ENCODE measurements around the gene GPR78.

The GPR78 gene, protein sequence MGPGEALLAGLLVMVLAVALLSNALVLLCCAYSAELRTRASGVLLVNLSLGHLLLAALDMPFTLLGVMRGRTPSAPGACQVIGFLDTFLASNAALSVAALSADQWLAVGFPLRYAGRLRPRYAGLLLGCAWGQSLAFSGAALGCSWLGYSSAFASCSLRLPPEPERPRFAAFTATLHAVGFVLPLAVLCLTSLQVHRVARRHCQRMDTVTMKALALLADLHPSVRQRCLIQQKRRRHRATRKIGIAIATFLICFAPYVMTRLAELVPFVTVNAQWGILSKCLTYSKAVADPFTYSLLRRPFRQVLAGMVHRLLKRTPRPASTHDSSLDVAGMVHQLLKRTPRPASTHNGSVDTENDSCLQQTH
- 0 reads per million in 4 donors for total RNA-seq

DNA sequence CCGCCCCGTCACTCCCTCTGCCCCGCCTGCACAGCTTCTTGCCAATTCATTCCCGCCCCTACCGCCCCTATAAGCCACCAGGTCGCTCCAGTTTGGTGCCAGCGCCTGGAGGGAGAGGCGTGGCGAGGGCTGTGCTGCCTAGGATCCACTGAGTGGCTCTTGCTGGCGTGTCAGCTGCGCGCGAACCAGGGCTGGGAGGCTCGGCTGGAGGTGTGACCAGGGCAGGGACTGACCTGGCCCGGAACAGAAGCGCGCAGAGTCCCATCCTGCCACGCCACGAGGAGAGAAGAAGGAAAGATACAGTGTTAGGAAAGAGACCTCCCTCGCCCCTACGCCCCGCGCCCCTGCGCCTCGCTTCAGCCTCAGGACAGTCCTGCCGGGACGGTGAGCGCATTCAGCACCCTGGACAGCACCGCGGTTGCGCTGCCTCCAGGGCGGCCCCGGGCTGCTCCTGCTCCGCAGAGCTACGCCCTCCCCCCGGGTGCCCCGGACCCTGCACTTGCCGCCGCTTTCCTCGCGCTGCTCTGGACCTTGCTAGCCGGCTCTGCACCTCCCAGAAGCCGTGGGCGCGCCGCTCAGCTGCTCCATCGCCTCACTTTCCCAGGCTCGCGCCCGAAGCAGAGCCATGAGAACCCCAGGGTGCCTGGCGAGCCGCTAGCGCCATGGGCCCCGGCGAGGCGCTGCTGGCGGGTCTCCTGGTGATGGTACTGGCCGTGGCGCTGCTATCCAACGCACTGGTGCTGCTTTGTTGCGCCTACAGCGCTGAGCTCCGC lies at the start of gene GPR78:
Gene GPR78, plus strand, starts transcription at position 72 of the 773 bp plus-strand sequence. Its CDS starts 591 bp downstream, at position 663.
- DNase-seq, result peak in 2 of 5 donors; percentile 7 to 8

DNA sequence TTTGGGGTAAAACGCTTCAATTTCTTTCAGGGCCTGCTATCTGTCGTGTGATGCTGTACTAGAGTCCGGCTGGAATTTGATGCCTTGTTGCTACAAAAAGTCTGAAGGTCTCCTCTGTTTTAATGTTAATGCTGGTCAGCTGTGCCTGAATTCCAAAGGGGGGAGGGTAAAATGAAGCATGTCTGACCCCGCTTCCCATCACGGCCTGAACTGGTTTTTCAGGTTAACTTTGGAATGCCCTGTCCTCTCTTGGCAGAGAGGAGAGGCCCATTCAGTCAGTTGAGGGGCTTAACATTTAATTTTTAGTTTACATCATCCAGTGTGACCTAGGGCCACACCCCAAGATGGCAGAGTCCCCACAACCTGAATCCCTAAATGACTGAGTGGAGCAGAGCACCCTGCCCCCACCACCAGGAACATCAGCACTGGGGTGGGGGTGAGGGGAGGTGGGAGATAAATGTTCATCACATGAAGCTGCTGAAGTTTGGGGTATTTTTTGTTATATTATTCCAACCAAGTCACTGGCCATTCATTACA lies 47.9 kb upstream of the GPR78 start:
- DNase-seq, result no peak

DNA sequence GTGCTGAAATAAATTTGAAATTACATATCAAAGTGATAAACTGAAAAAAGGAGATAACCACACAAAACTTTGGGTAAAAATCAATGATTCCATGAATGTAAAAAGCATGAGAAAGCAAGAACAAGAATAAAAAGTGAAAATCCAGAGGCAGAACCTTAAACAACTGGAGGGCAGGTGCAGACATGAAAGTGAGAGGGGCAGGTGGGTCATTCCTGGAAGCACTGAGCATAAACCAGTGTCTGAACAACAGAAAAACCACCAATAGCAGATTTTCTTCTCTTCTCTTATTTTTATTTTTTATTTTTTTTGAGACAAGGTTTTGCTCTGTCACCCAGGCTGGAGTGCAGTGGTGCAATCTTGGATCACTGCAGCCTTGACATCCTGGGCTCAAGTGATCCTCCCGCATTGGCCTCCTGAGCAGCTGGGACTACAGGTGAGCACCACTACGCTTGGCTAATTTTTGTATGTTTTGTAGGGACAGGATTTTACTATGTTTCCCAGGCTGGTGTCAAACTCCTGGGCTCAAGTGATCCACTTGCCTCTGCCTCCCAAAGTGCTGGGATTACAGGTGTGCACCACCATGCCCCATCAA lies 46.8 kb upstream of the GPR78 start:
- no peak for DNase-seq

DNA sequence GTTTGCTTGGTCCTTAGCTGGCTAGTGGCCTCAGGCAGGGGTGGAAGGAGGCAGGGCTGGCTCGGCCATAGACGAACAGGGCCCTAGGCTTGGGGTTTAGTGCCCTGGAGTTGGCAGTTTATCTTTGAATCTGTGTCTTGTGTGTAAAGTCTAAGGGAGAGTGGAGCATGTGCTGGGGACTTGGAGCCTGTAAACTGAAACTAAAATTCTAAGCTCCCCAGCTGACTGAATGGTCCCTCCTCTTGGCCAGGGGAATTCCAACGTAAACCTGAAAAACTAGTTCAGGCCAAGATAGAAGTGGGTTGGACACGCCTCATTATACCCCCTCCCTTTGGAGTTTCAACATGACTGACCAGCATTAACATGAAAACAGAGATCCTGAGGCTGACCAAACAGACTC lies 46.1 kb upstream of the GPR78 start:
- no peak for DNase-seq

DNA sequence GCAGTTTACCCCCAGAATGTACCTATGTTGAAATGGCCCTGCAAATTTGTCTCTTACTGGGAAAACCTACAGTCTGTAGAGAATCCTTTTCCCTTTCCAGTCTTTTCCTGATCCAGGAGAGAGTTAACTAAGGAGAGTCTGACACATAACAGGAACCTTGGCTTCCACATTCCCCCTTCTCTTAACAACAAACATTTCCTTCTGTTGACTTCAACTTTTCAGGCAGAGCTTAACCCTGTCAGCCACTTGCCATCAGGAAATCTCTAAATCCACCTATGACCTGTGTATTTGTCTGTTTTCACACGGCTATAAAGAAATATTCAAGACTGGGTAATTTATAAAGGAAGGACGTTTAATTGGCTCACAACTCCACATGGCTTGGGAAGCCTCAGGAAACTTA lies 45.6 kb upstream of the GPR78 start:
- DNase-seq, result no peak

DNA sequence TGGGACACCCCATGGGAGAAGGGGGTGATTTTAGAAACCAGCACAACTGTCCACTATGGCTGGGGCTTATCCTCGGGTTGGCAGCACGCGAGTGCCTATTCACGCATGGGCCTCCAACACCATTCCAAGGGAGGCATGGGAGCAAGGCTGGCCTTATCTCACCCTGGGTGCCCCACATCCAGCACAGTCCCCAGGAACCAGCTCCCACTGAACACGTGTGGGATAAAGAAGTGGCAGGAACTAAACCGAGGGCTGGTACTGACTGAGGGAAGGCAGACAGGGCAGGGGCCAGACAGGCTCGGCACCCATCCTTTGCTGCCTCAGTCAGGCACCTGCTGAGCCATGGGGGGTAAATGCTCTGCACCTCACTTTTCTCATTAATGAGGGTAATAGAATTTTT lies 43.7 kb upstream of the GPR78 start:
- no peak for DNase-seq

DNA sequence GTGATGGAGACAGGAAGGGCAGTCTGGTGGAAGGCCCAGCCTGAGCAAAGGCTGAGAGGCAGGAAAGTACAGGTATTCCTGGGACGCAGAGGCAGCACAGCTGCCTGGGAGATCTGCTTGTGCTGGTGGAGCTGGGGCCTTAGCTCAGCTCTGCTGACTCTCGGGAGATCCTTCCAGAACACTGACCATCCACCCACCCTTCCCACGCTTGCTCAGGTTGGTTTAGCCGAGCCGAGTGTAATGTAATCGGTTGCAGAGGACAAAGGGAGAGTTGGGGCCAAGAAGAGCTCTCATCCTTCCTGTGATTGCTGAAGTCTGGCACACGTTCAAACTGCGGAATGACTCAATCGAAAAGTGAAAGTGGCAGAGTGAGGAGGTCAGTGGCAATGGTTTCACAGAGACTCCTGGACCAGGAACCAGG lies 43.1 kb upstream of the GPR78 start:
- DNase-seq, result no peak

DNA sequence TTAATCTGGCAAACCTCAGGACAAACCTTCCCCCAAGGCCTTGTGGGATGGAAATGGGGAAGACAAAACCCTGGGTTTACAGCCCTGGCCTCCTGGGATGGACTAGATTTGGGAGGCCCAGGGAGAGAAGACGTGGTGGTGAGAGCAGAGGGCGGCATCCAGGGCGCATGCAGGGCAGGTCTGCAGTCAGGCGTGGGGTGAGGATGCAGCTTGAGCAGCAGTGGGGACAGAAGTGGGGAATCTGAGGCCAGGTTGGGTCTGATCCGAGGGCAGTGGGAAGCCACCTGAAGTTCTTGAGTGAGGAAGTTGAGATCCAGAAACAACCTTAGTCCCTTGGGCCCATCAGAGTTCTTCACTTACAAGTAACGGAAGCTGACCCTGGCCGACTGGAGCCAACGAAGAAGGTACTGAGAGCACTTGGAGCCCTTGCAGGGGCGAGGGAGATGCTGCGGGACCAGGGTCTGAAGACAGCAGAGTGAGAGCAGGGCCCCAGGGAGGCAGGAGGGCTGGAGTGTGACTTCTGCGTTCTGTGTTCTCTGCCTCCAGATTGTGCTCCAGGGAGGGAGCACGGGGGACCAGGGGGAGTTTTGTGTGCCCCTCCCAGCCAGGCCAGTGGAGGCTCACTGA lies 42.0 kb upstream of the GPR78 start:
- DNase-seq, result no peak

DNA sequence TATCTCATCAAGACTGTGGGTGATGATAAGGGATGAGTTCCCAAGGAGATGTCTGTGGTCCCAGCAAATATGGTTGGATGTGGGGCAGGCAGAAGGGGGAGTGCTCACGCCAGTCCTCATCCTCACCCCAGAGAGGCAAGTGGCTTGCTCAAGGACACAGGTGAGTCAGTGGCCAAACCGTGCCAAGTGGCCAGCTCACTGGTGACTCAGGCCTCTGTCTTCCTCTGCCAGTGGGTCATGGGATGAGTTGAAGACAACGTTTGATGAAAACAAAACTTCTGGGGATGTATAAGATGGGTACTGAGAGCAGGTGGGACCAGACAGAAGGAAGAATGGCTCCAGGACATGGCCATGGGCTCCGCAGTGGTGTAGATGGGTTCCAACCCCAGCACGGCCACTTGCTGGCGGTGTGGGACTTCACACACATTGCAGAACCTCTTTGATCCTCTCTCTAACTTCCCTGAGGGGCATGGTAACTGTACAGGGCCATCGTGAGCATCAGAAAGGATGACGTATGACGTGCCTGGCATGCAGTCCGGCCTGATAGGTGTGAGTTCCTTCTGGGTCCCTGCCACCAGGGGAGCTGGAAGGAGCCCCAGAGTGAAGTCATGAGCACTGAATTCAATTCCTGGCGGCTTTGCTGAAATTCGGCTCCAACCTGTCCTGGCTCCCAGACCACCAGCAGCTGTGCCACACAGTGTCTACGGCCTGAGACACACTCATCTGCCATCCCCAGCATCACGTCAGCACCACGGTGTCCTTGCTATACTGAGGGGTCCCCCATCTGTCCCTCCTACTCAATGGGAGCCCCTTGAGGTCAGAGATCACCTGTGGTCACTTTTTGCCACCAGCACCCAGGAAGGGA lies 41.3 kb upstream of the GPR78 start:
- DNase-seq, result no peak

DNA sequence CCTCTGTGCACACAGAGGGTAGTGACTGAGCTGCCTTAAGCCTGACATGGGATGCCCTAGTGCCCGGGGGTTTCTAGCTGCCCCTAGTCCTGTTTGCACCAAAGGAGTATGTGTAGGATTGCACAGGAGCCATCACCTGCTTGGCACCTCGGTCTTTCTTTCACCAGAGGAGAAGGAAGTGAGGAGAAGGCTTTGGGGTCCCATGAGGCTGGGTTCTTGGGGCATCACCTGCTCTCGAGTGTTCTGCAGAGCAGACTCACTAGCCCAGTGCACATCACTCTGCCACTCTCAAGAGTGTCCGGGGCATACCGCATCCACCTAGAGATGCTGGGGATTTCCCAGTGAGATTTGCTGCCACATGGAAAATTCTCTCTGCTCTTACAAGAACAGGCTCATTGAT lies 40.5 kb upstream of the GPR78 start:
- DNase-seq, result no peak

DNA sequence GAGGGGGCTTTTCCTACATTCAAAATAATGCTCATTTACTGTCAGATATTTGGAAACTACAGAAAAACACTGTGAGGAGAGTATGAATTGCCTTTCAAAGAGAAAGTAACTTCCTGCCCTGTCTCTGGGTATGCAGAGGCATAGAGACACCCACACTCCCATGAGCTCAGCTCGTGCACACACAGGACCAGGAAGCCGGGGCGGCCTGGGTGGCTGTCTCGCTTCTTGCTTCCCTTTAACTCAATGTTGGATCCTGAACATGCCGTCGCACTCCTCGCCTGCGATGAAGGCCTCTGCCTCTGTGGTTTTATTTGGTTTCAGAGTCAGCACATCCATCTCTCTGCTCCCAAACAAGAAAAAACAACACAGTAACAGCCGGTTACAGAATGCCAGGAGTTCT lies 40.1 kb upstream of the GPR78 start:
- DNase-seq, result peak in 1 of 5 donors; percentile 25

DNA sequence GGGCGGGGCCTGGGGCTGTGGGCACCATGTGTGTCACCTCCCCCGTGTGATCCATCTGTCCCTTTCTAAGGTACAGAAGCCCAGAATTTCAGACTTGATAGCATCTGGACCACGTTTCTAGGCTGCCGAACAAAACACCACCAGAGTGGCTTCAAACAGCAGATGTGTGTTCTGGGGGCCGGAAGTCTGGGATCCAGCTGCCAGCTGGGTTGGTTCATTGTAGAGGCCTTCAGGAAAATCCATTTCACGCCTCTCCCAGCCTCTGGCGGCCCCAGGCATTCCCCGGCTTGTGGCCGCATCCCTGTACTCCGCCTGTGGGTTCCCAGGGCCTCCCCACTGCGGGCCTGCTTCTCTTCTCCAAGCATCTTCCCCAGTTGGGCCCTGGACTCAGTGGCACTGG lies 39.6 kb upstream of the GPR78 start:
- no peak for DNase-seq

DNA sequence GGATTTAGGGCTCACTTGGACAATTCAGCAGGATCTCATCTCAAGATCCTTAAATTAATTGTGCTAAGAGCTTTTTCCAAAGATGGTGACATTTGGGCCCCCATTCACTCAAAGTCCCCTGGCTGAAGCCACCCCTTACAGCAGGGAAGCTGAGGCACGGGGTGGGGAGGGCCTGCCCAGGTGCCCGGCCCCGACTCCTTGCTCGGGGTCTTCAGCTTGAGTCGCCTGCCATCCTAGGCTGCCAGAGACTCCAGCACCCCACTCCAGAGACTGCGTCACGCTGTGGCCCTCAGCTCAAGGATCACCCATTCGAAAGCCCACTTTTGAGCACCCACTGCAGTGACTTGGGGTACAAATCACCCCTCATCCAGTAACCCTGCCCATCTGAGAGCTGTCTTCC lies 39.2 kb upstream of the GPR78 start:
- DNase-seq, result no peak

DNA sequence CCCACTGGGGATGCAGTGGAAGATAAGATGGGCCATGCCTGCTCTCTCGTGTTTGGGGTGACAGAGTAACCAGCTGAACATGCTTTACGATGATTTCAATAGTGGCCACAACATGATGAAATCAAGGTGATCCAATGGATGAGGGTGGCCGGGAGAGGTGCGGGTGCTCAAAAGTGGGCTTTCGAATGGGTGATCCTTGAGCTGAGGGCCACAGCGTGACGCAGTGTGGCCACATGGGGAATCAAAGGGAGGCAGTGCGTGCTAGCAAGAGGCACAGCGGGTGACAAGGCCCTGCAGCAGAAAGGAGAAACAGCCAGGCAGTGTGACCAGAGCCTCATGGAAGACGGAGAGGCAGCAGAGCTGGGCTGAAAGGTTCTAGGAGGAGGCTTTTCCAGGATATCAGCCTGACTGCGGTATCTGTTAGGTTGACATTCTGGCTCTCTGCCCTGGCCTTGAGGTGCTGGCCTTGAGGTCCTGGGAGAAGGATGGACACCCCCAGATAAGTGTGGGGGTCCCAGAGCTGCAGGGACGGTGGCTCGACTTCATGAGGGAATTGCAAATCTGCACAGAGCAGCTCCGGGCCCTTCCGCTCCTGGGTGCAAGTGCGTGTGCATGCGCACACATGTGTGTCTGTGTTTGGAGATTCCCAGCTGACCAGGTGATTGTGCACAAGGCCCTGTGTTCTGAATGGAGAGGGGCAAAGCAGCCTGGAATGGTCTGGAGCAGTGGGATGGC lies 38.0 kb upstream of the GPR78 start:
- no peak for DNase-seq

DNA sequence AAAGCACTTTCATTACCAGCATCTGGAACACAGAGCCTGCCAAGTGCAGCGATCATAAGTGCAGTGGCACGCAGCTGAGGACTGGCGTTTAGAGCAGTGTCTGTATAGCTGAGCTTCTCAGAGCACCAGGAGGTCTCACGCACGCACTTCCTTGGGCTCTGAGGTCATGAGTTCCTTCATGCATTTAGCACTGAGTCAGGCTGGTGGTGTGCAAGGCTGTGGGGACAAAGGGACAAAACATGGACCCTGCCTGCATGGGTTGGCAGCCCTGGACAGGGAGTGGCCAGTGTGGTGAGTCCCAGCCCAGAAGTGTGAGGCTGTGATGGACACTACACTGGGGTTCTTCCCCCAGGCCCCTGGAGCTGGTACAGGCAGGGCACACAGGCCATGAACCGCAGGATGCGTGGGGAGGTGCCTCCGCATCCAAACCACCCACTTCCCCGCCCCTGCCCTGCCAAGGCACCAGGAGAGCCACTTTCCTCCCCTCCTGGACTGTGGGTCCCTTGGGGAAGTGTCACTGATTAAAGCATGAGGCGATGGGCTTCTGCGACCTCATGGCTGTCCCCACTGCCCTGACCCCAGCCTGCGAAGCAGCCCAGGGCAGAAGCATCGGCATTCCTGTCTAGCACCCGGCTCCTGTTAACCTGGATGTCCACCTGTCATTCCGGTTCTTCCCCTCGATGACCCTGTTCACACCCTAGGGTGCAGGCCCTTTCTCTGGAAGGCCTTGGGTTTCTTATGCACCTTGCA lies 37.2 kb upstream of the GPR78 start:
- DNase-seq, result no peak

DNA sequence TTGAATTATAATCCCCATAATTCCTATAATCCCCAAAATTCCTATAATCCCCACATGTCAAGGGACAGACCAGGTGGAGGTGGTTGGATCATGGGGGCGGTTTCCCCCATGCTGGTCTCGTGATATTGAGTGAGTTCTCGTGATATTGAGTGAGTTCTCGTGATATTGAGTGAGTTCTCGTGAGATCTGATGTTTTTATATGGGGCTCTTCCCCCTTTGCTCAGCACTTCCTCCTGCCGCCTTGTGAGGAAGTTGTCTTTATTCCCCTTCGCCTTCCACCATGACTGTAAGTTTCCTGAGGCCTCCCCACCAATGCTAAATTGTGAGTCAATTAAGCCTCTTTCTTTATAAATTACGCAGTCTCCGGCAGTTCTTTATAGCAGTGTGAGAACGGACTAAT lies 36.6 kb upstream of the GPR78 start:
- DNase-seq, result no peak

DNA sequence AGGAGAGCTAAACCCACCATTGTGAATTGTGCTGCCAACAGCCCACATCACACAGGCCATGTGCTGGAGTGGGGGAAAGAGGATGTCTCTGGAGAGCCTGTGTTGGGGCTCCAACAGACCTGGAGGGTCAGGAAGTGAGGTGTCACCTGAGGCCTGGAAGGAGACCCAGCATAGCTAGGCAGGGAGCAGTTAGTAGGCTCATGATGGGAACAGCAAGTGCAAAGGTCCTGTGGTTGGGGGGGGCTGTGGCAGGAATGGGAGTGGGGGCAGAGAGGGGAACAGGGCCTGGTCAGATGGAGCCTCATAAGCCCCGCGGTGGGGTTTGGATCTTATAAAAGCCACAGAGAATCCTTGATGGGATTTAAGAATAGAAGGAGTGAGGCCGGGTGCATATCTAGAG lies 35.9 kb upstream of the GPR78 start:
- no peak for DNase-seq

DNA sequence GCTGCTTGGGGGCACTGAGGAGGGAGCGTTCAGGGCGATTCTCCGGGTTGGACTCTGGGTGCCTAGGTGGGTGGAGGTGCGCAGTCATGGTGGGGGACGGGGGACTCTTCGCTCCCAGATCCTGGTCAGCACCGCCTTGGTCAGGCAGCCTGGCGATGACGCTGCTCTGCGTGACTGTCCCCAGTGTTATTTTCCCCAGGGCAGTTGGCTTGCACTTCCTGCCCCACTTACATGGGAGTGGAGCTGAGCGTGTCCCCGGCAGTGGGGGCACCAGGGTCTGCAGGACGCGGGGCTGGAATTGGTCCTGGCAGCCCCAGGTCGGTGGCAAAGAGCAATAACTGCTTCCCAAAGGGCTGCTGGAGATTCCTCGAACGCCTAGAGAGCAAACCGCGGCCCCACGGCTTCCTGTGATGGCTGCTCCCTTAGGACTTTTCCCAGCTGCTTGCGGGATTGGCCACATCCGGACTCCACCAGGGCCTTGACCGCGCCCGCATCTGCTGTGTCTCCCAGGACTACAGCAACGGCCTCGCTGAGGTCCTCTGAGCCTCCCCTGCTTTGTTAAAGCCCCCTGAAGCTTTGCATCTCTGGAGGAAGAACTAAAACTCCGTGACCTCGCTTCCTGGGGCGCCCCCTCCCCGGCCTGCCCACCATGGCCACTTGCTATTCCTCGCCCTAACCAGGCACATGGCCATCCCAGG lies 35.3 kb upstream of the GPR78 start:
- DNase-seq, result no peak

DNA sequence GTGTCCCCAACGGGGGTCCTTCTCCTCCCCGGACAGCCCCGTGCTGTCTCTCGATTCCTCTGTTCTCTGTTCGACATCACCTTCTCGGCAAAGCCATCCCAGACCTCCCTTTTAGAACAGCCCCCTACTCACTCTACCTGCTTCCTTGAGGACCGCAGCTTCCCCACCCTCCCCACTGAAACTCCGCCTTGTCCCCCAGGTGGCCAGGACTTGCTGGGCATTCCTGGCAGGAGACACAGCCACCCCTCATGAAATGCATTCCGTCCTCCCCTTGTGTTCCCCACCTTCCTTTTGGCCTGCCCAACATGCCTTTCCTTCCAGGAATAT lies 34.8 kb upstream of the GPR78 start:
- DNase-seq, result no peak

DNA sequence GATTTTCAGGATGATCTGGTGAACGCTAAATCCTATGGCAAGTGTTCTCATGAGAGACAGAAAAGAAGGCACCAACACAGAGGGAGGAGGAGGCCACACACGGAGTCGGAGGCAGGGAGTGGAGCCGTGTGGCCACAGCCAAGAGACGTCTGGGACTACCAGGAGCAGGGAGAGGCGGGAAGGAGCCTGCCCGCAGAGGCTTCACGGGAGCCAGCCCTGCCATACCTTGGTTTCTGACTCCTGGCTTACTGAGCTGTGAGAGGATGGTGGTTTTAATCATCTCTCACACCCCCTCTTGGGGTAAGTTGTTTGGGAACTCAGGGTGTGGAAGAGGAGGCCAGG lies 33.5 kb upstream of the GPR78 start:
- no peak for DNase-seq
